KOPT-K1 (cell line): ENCODE measurements around the gene IFI27.
"Not testable (repeated sequence)": the region's sequence is repeated elsewhere in the genome, so short reads cannot be mapped to it uniquely, and the experiment has no call there.

ENCODE experiments used
- H3K27ac ChIP-seq: fragments of 200-600 bp; sonication (generic); 2 replicates; pipeline ENCODE4 v1.5.1; 2016; ENCODE audit warnings: antibody characterized with exemption, mild to moderate bottlenecking, low read depth, low read length; ENCODE audit not compliant: poor library complexity, severe bottlenecking
- H3K36me3 ChIP-seq: fragments of 200-600 bp; sonication (generic); 2 replicates; pipeline ENCODE4 v1.5.1; 2017; ENCODE audit warnings: antibody characterized with exemption, mild to moderate bottlenecking, low read length, moderate library complexity; ENCODE audit not compliant: insufficient read depth
- H3K9me3 ChIP-seq: fragments of 200-600 bp; sonication (generic); 2 replicates; pipeline ENCODE4 v1.5.1; 2017; ENCODE audit warnings: antibody characterized with exemption, low read length, mild to moderate bottlenecking; ENCODE audit not compliant: insufficient read depth, poor library complexity, severe bottlenecking

Gene IFI27

DNA sequence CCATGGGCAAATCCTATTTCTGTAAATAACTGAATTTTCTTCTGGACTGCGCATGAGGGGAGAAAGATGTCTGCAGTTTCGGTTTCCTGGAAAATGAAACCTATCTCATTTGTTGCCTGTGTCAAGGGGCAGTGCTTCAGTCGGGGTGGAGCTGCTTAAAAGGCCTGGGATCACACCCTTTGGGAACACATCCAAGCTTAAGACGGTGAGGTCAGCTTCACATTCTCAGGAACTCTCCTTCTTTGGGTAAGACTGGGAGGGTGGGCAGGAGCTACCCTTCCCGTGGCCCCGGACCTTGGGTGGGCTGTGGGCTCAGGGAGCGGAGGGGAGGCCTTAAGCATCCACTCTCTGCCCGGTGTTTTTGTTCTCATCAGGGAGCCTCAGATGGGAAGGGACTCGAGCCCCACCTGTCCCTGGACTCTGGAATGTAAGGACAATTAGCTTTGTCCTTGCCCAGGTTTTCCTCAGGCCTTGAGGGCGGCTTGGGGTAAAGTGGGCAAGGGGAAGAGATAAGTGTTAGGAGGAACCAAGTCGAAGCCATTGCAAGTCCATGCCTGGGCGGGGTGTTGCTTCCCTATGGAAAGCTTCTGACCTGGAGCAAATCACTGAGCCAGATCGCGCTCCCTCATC is at the start of gene IFI27:
IFI27 (plus strand) TSS at position 185 of the 630 bp plus-strand sequence.
- H3K27ac ChIP-seq, result no peak within 1 kb of the TSS

DNA sequence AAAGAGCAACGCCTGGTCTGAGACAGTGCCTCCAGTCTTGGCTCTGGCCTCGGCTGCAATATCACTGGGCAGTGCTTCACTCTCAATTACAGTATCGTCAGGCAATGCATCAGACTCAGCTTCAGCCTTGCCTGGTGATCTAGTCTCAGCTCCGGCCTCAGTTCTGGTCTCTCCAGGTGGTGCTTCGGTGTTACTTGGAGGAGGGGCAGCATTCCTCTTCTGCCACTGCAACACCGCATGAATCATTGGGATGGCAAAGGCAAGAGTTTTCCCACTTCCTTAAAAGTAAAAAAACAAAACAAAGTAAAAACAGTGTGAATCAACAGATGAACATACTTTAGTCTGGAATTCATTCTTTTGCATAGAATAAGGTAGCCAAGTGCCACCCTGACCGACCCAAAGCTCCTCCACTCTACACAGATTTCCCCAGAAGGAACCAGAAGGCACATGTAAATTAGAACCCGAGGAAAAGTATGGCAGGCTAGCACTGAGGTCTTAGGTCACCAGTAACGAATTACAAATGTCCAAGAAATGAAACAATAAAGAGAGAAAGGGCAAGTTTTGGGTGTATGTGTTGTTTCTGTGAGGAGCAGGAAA is 48.1 kb upstream of the IFI27 start:
- Histone ChIP-seq H3K36me3 (peaks cover 63% of the 10 kb centered on the region), H3K9me3 (no peaks in the 10 kb centered on the region), H3K27ac (no peak overlapping the region)

More for the DNA sequence above, at the start of gene IFI27:
- Histone ChIP-seq H3K36me3 (no peaks in the 10 kb centered on the region), H3K9me3 (no peaks in the 10 kb centered on the region)

DNA sequence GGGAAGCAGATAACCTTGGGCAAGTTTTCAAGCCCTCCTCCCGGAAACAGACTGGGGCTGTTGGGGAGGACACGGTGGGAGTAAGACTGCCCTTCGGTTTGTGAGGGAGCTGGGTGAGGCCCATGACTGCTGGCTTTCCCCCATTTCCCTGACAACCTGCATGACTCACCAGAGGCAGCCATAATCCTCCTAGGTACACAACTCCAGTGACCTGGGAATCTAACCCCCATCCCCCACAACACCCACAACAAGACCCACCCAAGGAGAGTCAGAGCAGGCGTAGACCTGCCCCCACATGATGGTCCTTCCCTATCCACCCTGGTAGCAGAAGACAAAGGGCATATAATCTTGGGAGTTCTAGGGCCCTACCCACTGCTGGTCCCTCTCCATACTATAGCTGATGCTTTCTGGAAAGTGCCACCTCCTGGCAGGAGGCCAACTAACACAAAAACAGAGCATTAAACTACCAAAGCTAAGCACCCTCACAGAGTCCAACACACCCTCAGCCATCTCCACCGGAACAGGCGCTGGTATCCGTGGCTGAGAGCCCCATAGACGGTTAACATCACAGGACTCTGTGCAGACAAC is 44.4 kb upstream of the IFI27 start:
- Histone ChIP-seq H3K36me3 (peaks cover 26% of the 10 kb centered on the region), H3K9me3 (peaks cover 34% of the 10 kb centered on the region), H3K27ac (no peak overlapping the region)

DNA sequence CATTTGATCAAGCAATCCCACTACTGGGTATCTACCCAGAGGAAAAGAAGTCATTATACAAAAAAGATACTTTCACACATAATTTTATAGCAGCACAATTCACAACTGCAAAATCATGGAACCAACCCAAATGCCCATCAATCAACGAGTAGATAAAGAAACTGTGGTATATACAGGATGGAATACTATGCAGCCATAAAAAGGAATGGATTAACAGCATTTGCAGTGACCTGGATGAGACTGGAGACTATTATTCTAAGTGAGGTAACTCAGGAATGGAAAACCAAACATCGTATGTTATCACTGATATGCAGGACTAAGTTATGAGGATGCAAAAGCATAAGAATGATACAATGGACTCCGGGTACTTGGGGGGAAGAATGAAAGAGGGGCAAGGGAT is 38.5 kb upstream of the IFI27 start:
- H3K27ac ChIP-seq, result not testable (repeated sequence)
- peaks cover 84% of the 10 kb centered on the region for H3K9me3 ChIP-seq
- peaks cover 47% of the 10 kb centered on the region for H3K36me3 ChIP-seq

DNA sequence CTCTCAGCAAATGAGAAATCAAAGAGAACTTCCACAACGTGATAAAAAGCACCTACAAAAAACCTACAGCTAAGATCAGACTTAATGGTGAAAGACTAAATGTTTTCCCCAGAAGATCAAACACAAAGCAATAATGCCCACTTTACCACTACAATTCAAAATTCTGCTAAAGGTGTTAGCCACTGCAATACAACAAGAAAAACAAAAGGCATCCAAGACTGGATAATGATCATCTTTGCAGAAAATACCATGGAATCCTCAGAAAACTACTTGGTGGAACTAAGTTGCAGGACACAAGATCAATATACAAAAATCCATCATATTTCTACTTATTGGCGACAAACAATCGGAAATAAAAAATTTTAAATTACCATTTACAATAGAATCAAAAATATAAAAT is 36.0 kb upstream of the IFI27 start:
- Histone ChIP-seq H3K36me3 (peaks cover 71% of the 10 kb centered on the region), H3K9me3 (peaks cover 67% of the 10 kb centered on the region), H3K27ac (no peak overlapping the region)

DNA sequence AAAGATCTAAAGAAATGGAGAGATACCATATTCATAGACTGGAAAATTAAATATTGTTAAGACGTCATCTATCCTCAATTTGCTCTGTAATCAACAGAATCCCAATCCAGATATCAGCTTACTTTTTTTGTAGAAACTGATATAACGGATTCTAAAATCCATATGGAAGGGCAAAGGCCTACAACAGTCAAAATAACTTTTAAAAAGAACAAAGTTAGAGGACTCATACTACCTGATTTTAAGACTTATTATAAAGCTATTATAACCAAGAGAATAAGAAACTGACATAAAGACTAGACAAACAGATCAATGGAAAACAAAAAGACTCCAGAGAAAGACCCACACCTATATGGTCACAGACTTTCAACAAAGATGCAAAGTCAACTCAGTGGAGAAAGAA is 35.5 kb upstream of the IFI27 start:
- Histone ChIP-seq H3K9me3 (peaks cover 63% of the 10 kb centered on the region), H3K27ac (no peak overlapping the region), H3K36me3 (peaks cover 72% of the 10 kb centered on the region)

DNA sequence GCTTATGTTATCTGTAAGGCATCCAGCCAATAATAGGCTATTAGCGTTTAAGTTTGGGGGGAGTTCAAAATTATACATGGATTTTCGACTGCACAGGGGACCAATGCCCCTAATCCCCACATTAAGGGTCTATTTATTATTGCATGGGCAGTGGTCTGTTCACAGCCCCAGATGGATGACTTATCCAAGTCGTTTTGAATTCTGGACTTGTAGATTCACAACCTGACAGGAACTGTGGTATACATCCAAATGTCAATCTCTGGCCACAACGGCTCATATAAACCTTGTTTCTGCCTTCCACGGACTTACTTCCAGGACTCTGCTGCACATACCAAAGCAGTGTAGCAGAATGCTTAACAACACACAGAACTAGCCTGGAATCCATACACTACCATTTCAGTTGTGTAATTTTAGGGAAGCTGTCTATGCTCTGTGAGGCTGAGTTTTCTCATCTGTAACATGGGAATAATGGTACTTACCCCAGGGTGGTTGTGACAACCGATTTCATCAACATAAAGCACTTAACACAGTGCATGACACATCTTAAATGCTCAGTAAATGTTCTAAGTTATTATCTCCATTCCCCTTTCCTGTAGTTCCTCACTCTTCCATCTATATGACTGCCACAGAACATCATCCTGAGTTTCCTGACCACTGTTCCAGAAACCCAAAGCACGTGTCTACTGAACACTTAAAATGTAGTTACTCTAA is 33.3 kb upstream of the IFI27 start:
- peaks cover 70% of the 10 kb centered on the region for H3K36me3 ChIP-seq
- H3K9me3 ChIP-seq, result peaks cover 40% of the 10 kb centered on the region
- no peak overlapping the region for H3K27ac ChIP-seq

DNA sequence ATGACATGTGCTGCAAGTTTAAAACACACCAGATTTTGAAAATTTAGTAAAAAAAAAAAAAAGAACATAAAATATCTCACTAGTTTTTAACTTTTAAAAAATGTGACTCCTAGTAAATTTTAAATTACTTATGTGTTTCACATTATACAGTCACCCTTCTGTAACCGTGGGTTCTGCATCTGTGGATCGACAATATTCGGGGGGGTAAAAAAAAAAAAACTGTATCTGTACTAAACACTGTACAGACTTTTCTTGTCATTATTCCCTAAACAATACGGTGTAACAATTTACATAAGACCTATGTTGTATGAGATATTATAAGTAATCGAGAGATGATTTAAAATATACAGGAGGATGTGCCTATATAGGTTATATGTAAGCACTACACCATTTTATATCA is 32.7 kb upstream of the IFI27 start:
- Histone ChIP-seq H3K9me3 (peaks cover 35% of the 10 kb centered on the region), H3K36me3 (peaks cover 66% of the 10 kb centered on the region), H3K27ac (no peak overlapping the region)

DNA sequence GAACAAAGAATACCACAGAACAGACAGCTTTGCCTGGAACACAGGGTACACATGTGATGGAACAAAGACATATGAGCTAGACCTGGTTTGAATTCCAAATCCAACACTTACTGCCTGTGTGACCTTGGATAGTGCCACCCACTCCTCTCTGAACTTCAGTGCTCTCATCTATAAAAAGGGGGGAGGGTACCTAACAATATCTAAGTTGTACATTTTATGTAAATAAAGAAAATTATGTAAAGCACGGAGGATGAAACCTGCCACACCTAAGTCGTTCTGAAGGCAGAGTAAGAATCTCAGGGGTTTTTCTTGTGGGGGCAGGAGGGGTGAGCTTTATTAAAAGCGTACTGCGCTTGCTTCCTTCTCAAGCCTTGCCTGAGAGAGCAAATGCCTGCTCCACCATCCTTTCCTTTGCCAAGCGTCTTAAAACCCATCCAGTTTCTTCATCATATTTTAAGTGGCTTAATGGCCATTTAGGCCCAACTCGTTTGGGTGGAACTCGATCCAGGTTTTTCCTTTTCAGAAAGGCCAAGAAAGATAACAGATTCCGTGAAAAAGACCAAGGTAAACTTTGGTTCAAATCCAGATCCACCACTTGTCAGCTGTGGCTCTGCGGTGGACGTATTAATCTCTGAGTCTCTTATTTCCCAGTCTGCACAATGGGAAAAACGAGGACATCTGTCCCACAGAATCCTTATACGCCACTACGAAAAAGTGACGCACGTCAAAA is 30.5 kb upstream of the IFI27 start:
- Histone ChIP-seq H3K36me3 (peaks cover 45% of the 10 kb centered on the region), H3K27ac (peak overlapping the region; percentile 81), H3K9me3 (peaks cover 14% of the 10 kb centered on the region)

DNA sequence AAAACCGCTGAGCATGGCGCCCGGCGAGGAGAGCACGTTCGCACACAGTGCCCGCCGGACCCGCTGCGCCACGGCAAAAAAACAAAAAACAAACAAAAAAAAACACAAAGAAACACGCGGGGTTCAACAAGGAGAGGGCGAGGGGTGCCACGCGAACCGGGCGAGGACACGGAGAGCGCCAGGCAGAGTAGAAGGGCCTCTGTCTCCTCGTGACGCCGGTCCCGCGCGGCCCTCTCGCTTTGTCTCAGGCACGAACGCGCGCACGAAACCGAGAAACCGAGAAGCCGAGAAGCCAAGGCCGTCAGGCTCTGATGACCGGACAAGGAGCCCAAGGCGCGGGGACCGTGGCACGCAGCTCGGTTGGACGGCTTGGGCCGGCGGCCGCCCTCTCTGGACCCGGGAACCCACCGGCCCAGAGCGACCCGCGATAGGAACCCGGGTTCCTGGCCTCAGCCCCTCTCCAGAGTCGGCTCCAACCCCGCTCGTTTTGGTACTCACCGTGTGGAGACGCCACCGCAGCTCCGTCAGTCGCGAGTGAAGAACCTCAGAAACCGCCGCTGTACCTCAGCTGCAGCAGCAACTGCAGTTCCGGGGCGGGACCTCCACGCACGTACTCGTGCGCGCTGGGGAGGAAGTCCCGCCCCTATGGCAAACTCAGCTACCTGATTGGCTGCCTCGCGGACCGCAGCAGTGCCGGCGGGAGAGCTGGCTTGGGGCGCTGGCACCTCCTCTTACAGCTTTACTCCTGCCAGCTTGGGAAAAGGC is 29.7 kb upstream of the IFI27 start, which contains the start of the genes DDX24 and IFI27L1:
DDX24 (minus strand) TSS at position 582 of the 765 bp plus-strand sequence. CDS start 1,460 bp downstream, outside the sequence.
IFI27L1 (plus strand) TSS at position 690 of the 765 bp plus-strand sequence. CDS start 15,628 bp downstream, outside the sequence.
- H3K36me3 ChIP-seq, result peaks cover 38% of the 10 kb centered on the region
- peak within 1 kb of the TSS; percentile 81 for H3K27ac ChIP-seq
- H3K9me3 ChIP-seq, result peaks cover 7% of the 10 kb centered on the region

DNA sequence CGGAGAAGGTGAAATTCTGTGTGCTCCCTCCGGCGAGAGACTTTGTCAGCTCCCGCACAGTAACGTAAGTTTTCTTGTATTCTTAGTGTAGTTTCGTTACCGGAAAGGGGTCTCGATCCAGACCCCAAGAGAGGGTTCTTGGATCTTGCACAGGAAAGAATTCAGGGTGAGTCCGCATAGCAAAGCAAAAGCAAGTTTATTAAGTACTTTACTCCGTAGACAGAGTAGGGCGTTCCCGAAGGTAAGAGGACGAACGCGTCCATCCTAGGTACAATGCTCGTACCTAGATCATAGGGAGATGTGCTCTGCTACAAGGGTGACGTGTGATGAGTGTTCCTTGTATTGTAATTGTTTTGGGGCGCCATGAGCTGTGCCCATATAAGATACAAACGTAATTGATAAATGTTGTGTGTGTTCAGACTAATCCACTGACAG is 29.1 kb upstream of the IFI27 start:
- H3K9me3 ChIP-seq, result peaks cover under 1% of the 10 kb centered on the region
- peak overlapping the region; percentile 81 for H3K27ac ChIP-seq
- peaks cover 32% of the 10 kb centered on the region for H3K36me3 ChIP-seq

DNA sequence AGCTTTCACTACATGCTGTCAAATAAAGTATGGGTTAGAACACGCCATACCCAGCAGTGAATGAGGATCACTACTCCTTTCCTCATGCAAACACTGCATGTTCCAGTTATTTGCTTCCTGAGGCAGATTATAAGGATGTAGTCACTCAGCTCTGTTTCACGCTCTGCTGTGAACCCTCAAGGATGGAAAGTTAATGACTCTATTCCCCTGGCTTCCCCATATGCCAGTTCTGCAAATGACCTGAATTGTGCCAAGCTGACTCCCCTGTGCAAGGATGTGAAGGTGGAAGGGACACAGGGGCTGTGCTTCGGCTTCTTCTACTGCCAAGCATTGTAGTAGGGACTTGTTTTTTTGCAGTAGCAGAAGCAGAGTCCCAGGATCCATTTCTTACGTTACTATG is 22.6 kb upstream of the IFI27 start:
- H3K27ac ChIP-seq, result no peak overlapping the region
- H3K9me3 ChIP-seq, result no peaks in the 10 kb centered on the region
- no peaks in the 10 kb centered on the region for H3K36me3 ChIP-seq

DNA sequence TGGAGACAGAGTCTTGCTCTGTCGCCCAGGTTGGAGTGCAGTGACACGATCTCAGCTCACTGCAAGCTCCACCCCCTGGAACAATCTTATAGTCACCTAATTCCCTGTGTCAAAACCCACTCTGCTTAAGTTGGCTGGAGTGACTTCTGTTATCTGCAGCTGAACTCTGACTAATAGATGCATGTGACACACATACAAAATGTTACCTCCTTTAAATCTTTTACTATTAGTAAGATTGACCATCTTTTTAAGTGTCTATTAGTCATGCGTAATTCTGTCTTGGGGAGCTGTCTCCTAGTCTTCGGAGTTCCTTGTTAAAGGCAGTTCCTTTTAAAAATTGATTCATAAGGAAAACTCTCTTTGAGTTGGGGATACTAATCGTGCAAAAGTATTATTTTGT is 22.0 kb upstream of the IFI27 start:
- Histone ChIP-seq H3K36me3 (no peaks in the 10 kb centered on the region), H3K27ac (no peak overlapping the region), H3K9me3 (no peaks in the 10 kb centered on the region)

DNA sequence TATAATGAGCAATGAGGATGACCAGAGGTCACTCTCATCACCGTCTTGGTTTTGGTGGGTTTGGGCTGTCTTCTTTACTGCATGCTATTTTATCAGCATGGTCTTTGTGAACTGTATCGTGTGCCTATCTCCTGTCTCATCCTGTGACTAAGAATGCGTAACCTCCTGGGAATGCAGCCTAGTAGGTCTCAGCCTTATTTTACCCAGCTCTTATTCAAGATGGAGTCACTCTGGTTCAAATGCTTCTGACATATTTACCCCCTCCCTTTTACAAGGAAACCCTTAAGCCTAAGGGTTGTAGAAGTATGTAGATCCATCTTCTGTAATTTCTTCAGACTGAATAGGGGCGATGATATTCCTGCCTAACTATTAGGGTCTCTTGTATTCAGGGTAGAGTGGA is 21.1 kb upstream of the IFI27 start:
- no peaks in the 10 kb centered on the region for H3K36me3 ChIP-seq
- no peak overlapping the region for H3K27ac ChIP-seq
- no peaks in the 10 kb centered on the region for H3K9me3 ChIP-seq
